A172 (cell line): ENCODE data around the gene PHF12. TPM values are rescaled to one million over a fixed set of nuclear protein-coding genes. Genes with fewer than 3 reads are reported as not detected.

Experiments
- DNase-seq: peaks from one replicate; pipeline ENCODE4 v3.0.0-alpha.2; 2015; ENCODE audit warnings: low spot score
- total RNA-seq: library from RNA; depleted of rRNA; stranded (reverse); fragments of >200 nt; shearing (Covaris generic); gene quantifications from 2 replicates; pipeline ENCODE4 v1.2.3, GENCODE V29; 2014

Gene PHF12
- total RNA-seq, 1 experiment from 2014 or later: 22.3 TPM

DNA sequence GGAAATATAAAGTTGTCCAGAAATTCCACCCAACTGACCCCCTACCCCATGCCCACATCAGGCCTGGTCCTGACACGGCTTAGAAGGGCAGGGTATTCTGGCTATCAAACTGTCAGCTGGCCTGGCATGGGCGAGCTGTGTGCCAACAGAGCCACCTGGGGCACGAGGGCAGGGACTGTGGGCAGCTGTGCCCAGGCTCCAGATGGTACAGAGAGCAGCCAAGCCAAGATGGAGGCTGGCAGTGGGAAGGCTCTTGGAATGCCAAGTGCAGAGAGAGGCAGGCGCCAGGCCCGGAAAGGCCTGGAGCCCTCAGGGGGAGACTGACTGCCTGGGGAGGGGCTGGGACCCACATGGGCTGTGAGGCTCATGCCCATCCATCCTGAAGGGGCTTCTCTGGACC lies 24.3 kb upstream of the PHF12 start:
- DNase-seq: no peak

DNA sequence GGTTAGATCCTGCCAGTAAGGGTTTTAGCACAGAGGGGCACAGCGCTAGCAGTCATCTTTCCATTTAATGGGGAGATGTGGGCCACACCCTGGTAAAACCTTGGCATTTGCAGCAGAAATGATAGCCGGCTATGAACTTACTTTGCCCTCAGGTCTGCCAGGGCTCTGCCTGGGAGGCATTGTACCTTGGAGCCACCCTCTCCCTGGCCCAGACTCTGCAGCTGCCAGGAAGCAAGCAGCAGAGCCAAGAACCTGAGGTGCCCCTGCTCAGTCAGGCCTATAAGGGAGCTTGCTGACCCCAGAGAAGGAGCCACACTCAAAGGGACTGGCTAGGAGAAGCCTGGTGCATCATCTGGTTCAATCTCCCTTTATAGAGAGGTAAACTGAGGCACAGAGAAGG lies 23.7 kb upstream of the PHF12 start:
- DNase-seq: no peak

DNA sequence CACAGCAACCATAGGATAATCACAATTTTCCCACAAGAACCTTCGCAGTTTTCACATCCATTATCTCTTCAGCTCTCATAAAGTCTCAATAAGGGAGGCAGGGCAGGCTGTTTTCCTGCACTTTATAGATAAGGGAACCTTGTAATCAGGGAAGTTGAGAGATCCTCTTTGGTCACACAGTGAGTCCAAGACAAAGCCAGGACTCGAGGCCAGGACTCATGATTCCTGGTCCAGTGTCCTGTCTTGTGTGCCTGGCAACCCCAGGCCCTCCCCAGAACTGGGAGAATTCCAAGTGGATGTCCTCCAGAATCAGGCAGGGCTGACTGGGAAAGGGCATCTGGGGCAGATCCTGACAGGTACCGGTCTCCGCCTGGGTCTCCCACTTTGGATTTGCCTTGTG lies 23.1 kb upstream of the PHF12 start:
- DNase-seq: no peak

DNA sequence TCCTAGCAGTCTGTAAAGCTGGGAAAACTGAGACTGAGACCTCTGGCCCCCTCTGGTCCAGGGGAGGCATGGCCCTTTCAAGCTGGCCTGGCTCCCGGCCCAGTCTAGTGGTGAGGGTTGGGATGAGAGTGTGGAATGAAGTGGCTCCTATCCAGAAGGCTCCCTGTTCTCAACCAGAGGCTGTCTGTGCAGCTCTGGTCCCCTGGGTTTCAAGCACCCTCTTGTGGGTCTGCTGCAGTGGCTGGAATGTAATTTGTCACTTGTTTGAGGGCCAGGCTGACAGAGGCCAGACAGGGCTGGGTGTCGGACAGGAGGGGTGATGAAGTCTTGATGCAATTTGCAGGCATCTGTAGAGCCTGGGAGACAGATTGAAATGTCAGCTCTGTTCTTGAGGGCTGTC lies 22.1 kb upstream of the PHF12 start:
- peak; percentile 90 for DNase-seq

DNA sequence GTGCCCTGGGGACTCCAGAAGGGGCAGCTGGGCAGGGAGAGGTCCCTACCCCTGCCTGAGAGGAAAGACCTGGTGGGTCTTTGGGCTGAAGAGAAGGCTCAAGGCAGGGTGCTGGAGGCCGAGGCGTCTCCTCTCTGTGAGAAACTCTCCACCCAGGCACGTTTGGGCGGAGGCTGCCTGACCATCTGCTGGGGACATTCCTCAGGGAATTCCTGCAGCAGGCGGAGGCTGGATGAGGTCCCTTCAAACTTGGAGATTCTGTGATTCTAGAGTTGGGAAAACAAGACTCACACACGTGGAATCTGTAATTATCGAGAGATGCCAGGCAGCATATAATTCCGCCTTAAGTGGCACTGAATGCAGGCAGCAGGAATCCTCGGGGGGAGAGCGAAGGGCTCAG lies 21.1 kb upstream of the PHF12 start:
- DNase-seq: peak; percentile 79

DNA sequence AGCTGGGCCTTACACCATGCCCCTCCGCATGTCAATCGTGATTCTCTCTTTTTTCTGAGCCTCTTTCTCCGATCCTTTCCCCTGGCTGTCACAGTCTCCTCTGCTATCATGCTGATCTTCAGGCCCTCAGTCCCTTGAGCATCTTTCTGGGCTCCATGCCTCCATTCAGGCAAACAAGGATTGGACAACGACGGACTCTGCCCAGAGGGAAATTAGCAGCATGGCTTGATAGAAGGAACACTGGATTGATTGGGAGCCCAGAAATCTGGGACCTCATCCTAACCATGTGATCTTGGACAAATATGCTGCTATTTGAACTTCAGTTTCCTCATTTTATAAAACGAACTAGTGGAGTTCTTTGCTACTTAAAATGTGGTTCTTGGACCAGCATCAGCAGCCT lies 19.6 kb upstream of the PHF12 start:
- DNase-seq: no peak

DNA sequence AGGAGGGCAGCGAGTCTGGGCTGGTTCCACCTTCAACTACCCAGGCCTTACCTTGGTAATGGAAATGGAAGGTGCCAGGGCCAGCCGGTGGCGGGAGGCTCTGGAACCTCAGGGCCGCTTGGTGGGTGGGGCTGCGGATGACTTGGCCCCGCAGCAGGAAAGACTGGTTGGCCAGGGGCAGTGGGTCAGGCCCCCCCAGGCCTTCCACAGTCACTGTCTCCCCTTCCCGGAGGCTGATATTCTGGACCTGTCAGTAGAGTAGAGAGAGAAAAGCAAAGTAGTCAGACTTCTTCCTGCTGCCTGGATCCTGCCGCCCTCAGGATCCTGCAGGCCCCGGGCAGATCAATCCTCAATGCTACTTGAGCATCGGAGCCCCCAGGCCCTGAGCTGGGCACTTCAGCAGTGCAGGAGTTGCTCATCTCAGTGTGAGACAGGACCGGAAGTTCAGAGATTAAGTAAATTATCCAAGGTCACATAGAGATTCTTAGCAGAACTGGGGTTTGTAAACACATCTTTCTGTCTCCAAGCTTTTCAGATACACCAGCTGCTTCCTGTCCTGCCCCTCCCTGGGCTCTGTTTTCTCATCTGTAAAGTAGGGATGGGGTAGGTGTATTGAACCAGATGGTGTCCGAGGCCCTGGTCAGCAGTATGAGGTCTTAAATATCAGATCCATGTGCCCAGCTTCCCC lies 18.5 kb upstream of the PHF12 start:
- no peak for DNase-seq

DNA sequence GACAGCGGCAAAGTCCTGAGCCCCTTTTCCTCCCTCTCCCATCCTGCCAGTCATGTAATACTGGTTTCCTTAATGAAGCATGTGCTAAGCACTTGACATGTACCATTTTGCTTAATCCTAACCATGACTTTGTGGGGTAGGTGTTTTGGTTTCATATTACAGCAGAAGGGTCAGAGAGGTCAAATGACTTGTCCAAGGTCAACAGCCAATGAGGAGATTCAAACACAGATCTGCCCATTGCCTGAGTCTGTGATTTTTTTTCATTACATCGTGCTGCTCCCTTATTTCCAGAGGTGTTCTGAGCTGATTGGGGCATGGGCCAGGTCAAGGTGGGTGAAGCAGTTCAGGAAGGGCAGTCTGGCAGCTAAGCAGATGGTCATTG lies 17.6 kb upstream of the PHF12 start:
- DNase-seq: no peak

DNA sequence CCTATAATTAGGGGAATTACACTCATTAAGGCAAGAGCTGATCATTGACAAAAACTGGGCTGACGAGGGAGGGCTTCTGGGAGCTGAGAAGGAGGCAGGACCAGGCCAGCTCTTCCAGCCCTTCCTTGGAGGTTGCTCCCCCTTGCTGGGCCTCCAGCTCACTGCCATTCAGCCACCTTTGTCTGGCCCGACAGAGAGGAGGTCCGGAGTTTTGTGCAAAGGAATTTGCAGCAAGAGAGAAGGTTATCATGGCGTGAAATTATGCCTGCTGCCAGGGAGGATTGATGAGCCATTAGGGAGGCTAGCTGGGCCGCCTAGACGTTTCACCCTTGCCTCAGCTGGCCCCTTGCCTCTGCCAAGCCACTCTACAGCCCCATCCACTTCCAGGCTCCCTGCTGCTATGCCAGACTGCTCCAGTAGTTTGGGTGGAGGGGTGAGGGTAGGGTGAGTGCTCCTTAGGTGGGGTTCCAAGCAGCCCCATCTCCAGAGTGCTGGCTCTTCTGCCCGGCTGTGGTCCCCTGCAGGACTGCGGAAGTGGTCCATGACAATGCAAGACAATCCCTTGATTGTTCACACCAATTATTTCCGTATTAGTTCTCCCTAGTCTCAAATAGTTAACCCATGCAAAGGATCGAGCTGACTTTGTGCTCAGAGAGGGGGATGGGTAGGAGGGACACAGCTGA lies 17.1 kb upstream of the PHF12 start:
- no peak for DNase-seq

DNA sequence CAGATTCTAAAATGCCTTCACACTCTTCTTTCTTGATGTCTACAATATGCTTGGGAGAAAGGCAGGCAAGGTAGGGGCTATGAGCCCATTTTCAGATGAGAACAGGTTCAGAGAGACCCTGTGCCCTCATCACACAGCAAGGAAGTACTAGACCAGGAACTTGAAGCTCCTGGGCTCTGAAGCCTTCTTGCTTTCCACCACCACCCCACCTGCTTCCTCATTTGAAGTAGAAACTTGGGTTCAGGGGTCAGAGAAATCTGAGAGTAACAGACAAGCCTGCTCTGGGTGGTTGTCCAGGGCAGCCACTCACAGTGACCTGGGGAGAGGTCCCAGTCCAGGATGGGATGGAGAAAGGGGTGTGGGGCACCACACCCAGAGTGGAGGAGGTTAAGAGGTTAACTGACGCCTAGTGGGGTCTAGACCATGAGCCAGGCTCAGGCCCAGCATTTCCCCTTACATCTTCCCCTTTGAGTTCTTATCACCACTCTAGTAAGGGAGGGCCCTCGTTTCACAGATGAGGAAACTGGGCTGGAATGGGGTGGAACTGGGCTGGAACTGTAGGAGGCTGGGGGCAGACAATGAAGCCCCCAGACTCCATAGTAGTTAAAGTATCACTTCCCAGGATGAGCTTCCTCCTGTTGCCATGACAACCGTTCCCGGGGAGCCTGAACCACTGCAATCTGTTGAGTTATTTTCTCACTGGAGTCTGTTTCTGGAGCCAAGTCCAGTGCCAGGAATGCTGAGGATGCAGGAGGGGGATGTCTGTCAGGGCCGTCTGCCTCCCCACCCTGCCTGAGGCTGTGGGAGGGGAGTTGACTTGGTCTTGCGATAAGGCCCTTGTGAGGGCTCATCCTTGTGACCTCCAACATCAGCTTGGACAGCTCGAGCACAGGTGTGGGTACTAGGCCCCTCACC lies 16.2 kb upstream of the PHF12 start:
- DNase-seq: no peak

DNA sequence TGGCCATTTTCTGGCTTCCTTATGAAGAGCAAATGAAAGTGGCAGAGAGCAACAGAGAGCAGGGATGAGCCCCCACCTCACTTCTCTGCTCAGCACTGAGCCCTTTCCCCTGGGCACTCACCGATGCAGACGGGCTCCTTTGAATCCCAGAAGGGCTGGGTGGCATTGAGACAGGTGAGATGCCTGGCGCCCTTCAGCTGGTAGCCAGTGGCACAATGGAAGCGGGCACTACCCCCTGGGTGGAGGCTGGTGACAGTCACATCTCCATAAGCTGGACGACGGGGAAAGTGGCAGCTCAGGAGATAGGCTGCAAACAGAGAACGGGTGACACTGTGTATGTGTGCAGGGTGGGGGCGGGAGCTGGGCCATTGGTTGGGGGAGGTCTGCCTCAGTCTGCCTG lies 12.5 kb upstream of the PHF12 start:
- no peak for DNase-seq

DNA sequence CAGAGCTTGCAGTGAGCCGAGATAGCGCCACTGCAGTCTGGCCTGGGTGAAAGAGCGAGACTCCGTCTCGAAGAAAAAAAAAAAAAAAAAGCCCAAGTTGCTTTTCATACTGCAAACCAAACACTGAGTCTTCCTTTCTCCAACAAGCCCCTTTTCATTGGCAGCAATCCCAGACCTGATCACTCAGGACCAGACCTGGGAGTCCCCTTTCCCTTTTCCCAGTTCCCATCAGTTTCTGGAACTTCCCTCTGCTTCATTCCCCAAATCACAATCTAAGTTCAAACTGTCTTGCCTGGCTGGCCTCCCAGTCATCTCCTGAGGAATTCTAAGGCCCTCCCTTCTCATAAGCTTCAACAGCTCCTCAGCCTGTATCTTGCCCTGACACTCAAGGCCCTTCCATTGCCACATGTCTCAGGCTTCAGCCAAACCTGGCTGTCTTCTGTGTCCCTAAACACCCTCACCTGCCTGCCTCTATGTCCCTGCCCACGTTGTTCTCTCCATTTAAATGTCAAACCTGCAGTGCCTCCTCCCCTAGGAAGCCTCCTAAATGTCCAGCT lies 11.8 kb upstream of the PHF12 start:
- no peak for DNase-seq

DNA sequence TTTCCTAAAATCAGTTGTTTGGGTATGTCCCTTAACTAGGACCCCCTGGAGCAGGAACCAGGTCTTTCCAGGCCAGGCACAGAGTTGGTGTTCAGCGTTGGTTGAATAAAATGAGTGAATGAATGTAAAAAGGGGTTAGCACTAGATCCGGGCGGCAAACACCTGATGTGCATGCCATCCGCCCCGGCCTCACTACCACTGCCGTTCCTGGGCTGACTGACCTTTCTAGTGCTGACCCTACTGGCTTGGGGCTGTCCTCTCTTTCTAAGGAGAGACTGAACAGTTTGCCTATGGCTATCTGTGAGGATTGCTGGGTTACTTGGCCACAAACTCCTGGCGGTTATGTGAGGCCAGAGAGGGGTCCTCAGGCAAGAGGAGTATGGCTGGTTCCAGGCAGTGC lies 10.1 kb upstream of the PHF12 start:
- no peak for DNase-seq

DNA sequence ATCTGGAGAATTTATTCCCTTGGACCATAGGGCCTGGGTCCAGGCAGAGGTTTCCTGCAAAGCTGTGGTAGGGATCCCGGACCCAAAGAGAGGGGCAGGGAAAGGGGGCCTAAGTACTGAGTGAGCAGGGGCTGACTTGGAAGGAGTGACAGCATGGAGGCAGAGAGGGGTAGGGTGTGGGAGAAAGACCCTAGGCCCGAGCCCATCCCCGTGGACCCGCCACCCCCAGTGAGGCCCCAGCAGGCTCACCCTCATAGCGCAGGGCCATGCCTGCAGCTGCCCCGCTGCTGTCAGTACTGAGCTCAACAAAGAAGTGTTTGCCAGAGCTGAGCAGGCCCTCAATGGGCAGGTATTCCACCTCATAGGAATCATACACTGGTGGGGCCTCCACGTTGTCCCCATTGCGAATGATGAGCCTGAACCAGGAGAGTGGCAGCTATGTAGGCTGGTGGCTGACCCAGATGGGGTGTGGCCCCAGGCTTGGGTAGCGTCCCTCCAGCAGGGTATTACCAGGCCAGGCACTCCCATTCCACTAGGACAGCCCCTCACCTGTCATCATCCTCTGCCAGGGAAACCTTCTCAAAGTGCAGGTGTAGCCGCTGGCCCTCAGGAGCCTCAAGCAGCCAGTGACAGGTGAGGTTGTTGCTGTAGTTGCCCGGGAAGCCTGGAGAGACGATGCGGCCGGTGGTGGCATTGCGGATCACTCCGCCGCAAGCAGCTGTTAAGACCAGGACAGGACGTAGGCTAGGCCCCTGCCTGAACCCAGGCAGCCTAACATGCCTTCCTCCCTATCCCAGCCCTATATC lies 9.1 kb upstream of the PHF12 start:
- DNase-seq: no peak

DNA sequence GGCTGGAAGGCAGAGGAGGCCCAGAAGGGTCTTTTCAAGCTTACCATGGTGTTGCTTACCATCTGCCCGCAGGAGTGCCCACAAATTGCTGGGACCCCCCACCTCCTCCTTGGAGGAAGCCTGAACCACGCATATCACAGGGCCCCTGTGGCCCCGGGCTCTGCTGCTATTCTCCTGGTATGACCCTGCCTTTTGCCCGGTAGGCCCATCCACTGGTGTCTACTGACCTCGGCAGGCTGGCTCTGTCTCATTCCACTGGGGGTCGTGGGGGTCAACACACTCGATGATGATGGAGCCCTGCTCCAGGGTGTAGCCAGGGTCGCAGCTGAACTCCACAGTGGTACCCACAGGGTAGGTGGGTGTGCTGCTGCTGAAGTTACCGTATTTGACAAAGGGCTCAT lies 8.2 kb upstream of the PHF12 start:
- DNase-seq: no peak

DNA sequence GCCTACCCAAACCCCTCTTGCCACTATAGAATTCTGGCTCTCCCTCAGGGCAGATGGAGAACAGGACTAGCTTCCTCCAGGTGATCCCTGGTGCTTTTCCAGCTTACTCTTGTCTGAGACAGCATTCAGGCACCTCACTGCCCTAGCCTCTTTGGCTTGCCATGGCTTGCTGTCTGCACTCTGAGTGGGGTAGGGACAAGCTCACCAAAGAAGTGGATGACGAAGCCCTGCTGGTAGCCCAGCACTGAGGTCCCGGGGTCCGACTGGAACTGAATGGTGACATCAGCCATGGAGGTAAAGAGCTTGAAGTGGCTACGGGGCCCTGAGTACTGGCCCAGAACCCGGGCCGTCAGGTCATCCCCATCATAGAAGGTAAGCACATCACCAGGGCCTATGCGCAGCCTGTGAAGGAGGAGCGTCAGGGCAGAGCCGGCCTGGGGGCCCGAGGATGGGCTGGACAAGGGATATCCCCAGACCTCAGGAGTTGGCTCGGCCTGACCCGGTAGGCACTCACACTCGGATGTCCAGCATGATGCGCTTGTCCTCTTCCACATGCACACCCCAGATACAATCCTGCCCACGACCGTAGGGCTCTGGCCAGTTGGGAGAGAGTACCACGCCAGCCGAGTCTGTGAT lies 7.6 kb upstream of the PHF12 start:
- DNase-seq: no peak

DNA sequence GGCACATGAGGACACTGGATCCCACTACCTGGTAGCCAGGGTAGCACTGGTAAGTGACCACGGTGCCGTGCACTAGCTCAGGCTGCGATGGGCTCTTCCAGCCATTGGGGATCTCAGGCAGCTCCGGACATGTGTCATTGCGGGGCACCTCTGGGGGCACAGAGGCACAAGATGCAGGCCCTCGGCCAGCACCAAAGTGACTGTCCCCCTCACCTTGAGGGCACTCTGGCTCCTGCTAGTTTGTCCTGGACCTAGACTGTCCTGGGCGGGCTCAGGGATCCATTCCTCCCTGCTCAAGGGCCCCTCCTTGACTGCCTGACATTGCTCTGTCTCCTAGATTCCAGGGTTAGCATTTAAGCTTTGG lies 6.7 kb upstream of the PHF12 start:
- DNase-seq: no peak

DNA sequence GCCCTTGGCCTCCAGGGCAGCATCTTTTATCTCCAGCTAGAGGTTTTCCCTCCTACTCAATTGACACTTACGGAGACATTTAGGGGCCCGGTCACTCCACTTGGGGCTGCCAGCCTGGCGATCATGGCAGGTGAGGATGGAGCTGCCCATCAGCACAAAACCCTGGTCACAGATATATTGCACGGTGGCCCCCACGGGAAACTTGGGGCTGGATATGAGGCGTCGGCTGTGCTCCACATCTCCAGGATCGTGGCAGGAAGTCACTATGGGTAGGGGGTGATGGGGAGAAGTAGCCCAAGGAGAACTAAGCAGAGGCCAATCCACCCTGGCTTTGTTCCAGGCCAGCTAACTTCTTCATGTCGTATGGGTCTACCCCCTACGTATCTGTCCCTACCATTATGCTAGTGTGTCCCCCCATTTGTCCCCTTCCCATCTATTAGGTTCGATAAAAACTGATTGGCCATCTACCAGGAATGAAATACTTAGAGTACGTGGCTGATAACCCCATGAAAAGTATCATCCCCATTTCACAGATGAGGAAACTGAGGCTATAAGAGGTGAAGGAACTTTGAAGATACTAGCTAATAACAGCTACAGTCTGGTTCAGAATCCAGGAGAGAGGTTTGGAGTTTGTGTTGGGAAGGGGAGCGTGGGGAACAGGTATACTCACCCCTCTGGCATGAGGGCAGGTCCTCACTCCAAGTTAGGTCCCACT lies 6.1 kb upstream of the PHF12 start:
- DNase-seq: no peak

DNA sequence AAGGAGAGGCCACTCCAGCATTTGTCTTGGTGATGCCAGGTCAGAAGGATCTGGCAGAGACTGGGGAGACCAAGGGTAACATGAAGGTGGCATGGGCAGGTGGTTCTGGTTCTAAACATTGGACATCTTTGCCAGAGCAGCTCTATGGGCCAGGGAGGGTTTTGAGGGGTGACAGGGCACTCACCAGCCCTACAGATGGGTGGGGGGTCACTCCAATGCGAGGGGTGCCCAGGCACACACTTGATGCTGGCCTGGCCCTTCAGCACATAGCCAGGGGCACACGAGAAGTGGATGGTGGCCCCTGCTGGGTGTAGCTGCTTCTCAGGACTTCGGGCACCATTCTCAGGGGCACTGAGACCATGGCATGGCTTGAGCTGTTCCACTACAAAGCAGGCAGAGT lies 5.5 kb upstream of the PHF12 start:
- DNase-seq: no peak

DNA sequence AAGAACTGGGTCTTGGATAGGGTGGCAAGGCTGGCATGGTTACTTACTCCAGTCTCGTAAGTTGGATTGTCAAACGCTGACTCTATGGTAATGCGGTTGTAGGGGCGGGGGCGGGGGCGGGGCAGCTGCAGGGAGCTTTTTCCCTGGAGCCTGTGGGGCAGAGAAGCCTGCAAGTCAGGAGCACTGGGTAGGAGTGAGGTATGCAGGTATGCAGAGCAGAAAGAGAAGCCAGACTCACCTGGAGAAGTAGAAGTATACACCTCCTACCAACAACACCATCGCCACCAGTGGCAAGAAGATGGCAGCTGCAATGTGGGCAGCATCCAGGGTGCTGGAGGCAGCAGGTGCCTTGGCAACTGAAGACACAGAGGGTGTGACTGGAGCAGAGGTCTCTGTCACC lies 4.8 kb upstream of the PHF12 start:
- DNase-seq: no peak

DNA sequence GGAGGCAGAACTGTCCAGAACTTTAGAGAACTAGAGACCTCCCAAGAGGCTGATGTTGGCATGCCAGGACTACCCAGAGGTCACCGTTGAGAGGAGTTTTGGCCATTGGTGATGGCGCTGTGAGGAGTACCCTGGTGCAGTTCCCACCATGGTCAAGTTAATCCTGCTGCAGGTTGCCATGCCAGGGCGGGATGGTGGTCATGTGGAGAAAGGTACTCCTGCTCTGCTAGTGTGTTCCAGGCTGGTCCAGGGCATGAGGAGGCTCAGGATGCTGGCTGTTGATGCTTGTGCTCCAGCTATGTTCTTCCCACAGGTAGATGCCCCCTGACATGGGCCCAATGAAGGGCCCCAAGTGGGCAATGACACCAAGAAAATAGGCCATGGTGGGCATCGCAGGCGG lies 4.1 kb upstream of the PHF12 start:
- DNase-seq: no peak
